ENCODE measurements around the gene TIGD3. TPM values are rescaled to one million over a fixed set of nuclear protein-coding genes. Genes with fewer than 3 reads are reported as not detected.

Gene TIGD3
- total and polyA plus RNA-seq, 2 of the 13 experiments (the other 11 are each of a cell fraction or from before 2014, with no cell fraction given) = 0.49 to 4.9 TPM

DNA sequence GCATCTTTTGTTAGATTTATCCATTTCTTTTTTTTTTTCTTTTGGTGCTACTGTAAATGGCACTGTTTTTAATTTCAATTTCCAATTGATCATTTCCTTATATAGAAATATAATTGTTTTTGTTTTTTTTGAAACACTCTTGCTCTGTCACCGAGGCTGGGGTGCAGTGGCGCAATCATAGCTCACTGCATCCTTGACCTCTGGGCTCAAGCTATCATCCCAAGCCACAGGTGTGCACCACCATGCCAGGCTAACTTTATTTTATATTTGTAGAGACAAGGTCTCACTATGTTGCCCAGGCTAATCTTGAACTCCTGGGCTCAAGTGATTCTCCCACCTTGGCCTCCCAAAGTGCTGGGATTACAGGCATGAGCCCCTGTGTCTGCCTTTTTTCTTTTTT, 48.2 kb downstream of the TIGD3 start (continued):
- TF ChIP-seq GABPA (IDR thresholded peaks at IDR 0.05; ENCODE audit: low read depth, low read length) (no peak), GABPA (CRISPR knock-in tag; IDR thresholded peaks at IDR 0.05; ENCODE audit: low read depth) (no peak), SOX13 (IDR thresholded peaks at IDR 0.05) (no peak), SOX13 (CRISPR knock-in tag; conservative IDR thresholded peaks at IDR 0.05 in 1 of 2, IDR thresholded peaks at IDR 0.05 in 1 of 2) (peak in 1 of 2 experiments; percentile 50; a peak in 1 of 4 replicates), CEBPB (IDR thresholded peaks at IDR 0.05; ENCODE audit: borderline replicate concordance, low read depth, low read length) (peak; percentile 81; the same call in 1 of the 2 replicates), ZNF101 (CRISPR knock-in tag; IDR thresholded peaks at IDR 0.05; ENCODE audit: borderline replicate concordance, low read depth) (no peak), IRF2 (CRISPR knock-in tag; IDR thresholded peaks at IDR 0.05) (no peak), HNF4G (IDR thresholded peaks at IDR 0.05; ENCODE audit: borderline replicate concordance, low read depth, low read length) (0 out of 2 replicates have a peak, but pooled peaks have one; percentile 15), HNF4G (CRISPR knock-in tag; IDR thresholded peaks at IDR 0.05; ENCODE audit: borderline replicate concordance, low read depth) (no peak), JUNB (CRISPR knock-in tag; IDR thresholded peaks at IDR 0.05; ENCODE audit: borderline replicate concordance) (no peak), ZFP41 (CRISPR knock-in tag; IDR thresholded peaks at IDR 0.05; ENCODE audit: borderline replicate concordance) (no peak), FOSL2 (CRISPR knock-in tag; IDR thresholded peaks at IDR 0.05) (no peak), DMAP1 (CRISPR knock-in tag; IDR thresholded peaks at IDR 0.05) (no peak), NR2F6 (IDR thresholded peaks at IDR 0.05) (peak; percentile 54), NR2F6 (CRISPR knock-in tag; IDR thresholded peaks at IDR 0.05) (peak; percentile 65; the same call in 1 of the 2 replicates), HNF4A (CRISPR knock-in tag; IDR thresholded peaks at IDR 0.05) (peak; percentile 60; the same call in 1 of the 2 replicates), SOX6 (IDR thresholded peaks at IDR 0.05) (no peak), SOX6 (CRISPR knock-in tag; IDR thresholded peaks at IDR 0.05) (0 out of 2 replicates have a peak, but pooled peaks have one; percentile 19), GPN1 (CRISPR knock-in tag; IDR thresholded peaks at IDR 0.05; ENCODE audit: borderline replicate concordance) (no peak), ZNF552 (CRISPR knock-in tag; IDR thresholded peaks at IDR 0.05; ENCODE audit: borderline replicate concordance) (no peak), KDM5A (IDR thresholded peaks at IDR 0.05; ENCODE audit: borderline replicate concordance, low read length) (no peak), MLX (CRISPR knock-in tag; IDR thresholded peaks at IDR 0.05) (no peak), KMT2B (CRISPR knock-in tag; IDR thresholded peaks at IDR 0.05) (no peak), POLR2A (IDR thresholded peaks at IDR 0.05; ENCODE audit: insufficient read depth in 1 of 2, low read depth in 2 of 2, low read length in 2 of 2) (no peak), ZNF121 (CRISPR knock-in tag; IDR thresholded peaks at IDR 0.05) (peak; percentile 61; the same call in 1 of the 2 replicates)
